GM21423 (cell line): Measurements from ENCODE around the gene ICE2.

Experiments used
- ATAC-seq: cut with Tn5 transposase; IDR thresholded peaks from one replicate; pipeline ENCODE4 v1.9.1; 2021; ENCODE audit warnings: mild to moderate bottlenecking, moderate library complexity; ENCODE audit not compliant: unreplicated experiment

The ICE2 gene

DNA sequence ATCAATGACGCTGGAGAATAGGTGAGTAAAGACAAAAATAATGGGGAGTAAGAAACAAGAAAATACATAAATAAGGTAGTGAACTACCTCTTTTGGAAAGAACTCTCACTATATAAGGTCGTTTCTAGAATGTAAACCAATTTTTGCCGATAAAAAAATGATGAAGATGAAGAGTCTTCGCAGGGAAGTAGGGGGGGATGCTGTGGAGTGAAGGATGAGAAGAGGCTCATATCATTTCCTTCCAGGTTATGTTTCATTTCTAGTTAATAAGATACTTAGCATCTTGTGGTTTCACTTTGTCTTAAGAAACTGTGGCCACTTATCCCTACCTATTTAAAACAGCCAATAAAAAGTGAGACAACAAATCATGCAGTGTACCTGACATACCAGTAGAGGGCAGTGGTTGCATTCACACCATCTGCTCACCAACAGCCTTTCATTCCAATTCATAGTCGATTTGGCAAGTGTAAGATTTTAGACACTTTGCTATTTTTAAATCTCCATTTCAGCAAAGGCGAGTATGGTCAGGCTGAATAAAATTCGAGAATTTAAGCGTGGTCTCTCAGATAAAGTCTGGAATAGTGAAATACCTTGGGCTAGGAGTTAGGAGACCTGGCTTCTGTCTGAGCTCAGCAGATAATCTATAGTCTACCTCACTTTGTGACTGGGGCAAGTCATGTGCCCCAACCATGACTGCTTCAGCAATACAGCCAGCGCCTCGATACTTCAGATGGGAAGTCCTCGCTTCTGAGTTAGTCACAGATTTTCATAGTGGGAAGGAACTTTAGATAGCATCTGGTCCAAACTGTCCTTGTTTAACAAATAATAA is 28.9 kb upstream of the ICE2 start:
- ATAC-seq: peak; percentile 89

DNA sequence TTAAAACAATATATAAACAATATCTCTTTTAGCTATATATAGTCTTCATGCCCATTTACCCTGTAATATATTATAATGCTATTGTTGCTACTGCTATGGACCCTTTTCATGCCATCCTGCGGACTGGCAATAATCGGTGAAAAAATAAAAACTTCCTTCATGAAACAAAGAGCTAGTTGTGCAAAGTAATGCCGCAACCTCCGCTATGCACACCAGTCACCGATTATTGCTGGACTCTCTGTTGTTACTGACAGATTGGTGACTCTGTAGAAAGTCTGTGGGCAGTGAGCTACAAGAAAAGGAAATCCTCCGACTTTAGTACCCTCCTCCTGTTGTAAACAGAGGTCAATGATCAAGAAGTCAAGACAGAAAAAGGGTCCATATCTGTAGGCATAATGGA is 17.9 kb upstream of the ICE2 start:
- no peak for ATAC-seq

DNA sequence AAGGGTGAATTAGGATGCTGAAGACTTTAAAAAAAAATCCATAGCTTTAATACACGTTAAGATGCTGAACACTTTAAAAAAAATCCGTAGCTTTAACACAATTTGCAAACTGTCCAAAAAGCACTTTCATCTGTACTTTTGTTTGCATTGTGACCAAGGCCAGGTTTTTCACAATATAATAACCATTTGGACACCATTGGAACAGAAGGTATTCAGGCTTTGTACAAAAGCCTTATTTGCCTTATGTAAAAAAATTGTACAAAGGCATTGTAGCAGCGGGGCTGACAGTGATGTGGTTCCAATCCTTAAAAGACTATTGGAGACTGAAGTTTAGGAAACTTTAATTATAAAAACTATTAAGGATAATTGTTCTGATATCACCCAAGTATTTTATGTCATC is 15.2 kb upstream of the ICE2 start:
- ATAC-seq: no peak

DNA sequence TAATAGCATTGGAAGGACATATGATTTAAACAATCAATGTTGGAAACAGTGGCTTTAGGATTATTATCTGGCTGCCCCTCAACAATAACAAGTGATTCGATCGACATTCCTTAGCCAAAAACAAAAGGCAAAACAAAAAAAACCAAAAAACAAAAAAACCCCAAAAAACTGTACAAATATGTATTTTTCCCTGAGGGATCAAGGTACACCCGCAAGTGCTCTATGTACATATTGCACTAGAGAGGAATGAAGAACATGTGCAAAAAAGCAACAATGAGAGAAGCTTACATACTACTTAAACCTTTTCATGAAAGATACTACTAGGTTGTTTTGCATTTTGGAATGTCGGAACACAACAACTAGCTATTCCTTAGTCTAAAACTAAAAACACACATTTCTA is 14.2 kb upstream of the ICE2 start:
- ATAC-seq: no peak

DNA sequence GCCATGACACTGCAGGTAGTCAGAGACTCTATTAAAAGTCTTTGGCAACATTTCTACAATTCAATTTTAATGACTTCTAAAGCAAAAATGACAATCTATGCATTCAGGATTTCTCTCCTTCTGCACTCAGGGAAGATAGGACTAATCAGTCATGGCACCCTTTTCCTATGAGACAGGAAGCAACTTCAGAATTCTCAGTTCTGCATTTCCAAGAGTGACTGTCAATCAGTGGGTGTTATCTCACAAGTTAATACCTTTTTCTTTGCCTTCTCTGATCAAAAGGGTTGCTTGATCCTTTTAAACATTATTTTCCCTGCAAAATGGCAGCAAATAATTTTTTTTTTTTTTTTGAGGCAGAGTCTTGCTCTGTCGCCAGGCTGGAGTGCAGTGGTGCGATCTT is 7.8 kb upstream of the ICE2 start:
- ATAC-seq: no peak

DNA sequence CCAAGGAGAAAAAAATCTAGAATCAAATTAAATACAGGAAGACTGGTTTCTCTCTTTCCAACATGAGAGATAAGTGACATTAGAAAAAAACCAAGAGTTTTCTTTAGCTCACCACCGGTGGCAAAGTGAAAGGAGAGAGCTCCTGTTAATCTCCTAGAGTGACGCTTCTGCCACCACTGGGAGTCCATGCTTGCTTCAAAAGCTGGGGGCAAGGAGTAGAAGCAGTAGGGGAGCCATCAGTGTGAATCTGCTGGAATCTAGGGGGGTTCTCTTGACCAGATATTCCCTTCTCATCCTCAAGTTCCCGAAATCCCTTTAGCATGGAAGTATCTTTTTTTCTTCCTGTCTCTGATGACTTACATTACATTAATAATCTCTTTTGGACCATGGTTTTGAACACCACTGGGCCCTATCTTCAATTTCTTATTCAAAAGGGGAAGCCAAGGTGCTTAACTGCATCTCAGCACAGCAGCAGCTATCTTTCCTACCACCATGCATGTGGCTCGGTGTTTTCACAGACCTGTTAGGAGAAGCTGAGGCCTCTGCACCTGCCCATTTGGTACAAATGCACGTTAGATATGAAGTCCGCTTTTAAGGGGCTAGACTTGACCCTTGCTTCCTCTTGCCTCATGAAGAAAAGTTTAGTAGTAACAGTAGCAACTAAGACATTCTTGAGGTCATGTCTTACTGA is 6.6 kb upstream of the ICE2 start:
- no peak for ATAC-seq

DNA sequence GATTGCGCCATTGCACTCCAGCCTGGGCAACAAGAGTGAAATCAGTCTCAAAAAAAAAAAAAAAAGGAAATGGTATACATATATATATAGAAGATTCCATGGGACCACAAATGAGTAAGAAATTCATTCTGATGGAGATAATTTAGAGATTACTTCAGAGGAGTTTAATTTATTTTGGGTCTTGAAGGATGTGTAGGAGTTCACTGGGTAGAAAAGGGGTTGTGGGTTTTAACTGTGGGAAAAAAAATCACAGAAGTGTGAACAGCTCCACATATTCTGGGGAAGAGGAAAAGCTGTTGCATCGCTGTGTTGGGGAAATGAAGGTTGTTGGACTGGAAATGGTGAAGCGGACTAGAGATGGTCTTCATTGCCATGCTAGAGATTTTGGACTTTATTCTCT is 4.1 kb upstream of the ICE2 start:
- no peak for ATAC-seq

DNA sequence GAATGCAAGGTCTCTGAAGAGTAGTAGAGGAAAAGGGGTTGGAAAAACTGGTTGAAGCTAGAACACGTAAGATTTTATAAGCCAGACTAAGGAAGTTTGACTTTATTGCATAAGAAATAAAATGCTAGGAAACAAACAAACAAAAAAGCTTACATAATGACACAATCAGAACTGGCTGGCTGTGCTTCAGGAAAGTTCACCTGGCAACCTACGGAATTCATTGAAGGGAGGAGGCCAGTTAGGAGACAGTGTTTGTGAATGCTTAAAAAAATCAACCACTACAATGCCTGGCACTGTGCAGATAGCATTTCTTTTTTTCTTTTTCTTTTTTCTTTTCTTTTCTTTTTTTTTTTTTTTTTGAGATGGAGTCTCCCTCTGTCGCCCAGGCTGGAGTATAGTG is 1.9 kb upstream of the ICE2 start:
- no peak for ATAC-seq

DNA sequence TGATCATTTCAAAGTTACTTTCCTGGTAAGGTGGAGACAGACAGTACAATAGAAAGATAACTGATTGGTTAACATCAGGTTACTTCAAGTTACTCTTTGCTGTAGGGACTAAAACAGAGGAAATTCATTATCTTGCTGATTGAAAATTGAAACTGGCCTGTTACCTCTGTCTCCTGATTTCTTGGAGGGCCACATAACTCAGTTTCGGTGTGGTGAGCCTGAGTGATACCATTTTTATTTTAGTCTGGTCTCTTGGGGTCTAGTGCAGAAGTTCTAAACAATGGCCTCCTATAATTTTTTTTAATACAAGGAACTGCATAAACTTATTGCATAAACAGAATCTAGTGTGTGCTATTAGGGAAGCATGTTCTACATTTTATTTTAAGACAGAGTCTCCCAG is 1.2 kb upstream of the ICE2 start:
- no peak for ATAC-seq

DNA sequence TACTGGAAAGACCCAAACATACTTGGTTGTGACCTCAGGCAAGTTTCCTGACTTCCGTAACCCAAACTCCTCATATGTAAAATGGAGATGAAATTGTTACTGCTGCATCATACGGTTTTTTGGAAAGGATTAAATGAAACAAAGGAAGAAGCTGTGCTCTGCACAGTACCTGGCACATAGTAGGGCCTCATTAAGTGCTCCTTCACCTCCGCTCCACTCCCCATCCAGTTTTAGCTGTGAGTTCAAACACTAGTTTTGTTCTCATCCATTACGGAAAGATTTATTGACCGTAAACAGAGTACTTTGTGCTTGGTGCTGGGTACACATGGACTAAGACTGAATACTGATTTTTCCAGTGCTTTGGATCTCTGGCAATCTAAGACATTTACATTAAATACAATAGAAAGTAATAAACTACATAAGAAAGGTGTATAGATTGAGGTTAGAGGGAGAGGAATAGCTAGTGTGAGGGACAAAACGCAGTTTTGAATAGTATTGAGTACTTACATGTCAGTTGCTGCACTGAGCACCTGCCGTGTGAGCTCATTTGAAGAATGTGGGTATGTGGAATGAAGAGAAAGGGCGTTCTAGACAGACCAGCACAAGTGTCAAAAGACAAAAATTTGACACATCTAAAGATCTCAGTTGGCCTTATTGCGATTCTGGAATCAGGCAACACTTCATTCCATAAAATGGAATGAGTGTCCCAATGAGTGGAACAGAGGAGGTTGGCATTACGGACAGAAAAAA is 594 bp upstream of the ICE2 start:
- ATAC-seq: no peak

DNA sequence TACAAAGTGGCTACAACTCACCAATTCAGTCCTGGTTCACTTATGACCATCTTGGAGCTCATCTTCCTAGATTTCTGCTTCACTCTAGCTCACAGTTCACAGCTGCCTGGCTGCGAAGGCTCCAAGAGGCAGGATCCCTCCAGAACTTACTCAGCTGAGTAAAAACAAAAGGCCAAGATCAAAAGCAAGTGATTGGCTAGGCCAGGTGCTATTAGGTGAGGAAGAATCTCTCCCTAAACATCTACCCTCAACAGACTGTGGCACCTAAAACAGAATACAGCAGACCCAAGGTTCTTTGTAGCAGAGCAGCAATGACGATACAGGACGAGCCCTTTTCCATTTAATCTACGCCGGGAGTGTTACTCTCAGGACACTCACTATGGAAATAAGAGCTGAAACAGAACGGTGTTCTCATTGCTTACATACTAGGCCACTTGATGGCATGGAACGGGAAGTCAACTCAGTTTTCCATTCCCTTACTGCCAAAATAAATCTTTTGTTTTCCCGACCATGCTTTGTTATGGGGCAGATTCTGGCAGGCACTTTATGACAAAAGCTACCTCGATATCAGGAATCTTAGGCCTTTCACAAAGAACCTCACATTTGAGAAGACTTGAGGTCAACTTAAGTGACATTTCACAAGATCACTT is 901 bp downstream of the ICE2 start:
- no peak for ATAC-seq

DNA sequence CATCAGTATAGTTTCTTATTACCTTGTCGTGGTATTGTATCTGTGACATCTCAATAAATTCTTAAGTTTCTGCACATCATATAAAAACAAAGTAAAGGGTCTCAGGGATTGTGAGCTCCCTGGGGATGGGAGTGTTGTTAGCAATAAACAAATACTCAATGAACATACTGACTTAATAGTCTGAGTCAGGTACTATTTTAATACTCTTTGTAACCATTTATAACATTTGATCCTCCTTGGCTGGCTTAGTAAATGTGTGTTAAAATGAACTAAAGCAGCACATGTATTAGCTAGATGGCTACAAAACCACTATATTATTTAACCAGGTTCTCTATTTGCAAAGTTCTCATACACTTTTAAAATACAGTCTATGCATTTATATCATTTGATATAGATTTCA is 1.8 kb downstream of the ICE2 start:
- ATAC-seq: no peak

DNA sequence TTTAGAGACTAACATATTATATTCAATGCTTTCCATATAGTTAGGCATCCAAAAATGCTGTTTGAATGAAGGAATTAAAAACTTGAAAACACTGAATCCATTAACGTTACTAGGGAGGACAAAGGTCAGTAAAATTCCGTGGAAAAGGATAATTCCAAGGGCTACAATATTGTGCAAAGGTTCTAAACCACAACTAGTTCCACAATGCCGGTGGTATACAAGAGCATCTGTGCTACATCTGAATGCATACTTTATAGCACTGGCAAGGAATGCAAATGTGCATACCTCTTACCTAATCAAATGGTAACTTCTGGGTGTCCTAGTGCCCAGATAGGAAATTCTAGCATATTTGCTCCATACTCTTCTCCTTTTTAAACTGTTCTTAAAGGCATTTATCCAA is 2.2 kb downstream of the ICE2 start:
- ATAC-seq: no peak

DNA sequence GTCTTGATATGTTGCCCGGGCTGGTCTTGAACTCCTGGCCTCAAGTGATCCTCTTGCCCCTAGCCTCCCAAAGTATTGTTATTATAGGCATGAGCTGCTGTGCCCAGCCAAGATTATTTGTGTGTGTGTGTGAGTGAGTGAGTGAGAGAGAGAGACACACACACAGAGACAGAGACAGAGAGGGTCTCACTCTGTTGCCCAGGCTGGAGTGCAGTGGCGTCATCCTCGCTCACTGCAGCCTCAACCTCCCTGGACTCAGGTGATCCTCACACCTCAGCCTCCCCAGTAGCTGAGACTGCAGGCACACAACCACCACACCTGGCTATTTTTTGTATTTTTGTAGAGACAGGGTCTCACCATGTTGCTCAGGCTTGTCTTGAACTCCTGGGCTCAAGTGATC is 5.8 kb downstream of the ICE2 start:
- ATAC-seq: no peak

DNA sequence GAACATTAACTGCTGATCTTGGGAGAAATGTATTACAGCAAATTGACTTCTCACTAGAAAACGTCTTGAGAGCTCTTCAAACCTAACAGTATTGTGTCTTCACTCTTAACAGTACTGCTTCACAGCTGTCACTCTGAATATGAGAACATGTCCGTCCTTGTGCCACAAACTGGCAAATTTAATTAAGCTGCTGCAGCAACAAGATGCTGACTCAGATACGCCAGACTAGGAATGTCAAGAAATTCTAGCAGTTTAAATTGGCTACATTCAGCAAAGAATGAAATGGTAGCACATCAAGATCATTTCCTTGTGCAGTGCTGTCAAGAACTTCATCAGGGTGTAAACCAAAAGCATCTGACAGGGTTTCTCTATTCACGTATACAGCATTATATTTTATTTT is 7.6 kb downstream of the ICE2 start:
- ATAC-seq: no peak

DNA sequence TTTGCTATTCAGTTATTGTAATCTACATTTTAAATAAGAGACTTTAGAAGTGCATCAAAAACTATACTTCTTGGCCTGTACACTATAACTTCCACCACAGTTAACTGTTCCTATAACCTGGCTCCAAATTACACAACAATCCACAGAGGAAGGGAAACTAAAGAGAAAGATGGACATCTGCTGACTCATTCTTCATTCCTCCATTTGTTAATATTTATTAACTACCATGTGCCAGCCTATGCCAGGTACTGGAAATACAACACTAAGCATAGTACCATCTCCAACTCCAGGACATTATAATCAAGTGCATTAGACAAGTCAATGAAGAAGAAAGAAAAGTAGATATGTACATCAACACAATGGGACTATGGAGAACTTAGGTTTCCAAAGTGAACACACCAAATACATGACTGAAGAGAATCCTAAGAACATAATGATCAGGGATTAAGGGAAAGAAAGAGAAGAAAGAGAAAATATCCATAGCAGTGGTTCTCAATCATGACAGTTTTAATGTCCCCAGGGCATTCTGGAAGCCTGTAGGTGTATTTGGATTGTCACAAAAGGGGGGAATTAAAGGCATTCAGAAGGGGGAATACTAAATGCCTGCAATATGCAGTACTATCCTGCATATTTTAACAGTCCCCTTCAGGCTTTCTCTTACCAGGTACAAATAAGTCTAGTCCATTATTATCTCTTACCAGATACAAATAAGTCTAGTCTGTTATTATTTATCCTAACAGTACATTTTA is 8.9 kb downstream of the ICE2 start:
- no peak for ATAC-seq

DNA sequence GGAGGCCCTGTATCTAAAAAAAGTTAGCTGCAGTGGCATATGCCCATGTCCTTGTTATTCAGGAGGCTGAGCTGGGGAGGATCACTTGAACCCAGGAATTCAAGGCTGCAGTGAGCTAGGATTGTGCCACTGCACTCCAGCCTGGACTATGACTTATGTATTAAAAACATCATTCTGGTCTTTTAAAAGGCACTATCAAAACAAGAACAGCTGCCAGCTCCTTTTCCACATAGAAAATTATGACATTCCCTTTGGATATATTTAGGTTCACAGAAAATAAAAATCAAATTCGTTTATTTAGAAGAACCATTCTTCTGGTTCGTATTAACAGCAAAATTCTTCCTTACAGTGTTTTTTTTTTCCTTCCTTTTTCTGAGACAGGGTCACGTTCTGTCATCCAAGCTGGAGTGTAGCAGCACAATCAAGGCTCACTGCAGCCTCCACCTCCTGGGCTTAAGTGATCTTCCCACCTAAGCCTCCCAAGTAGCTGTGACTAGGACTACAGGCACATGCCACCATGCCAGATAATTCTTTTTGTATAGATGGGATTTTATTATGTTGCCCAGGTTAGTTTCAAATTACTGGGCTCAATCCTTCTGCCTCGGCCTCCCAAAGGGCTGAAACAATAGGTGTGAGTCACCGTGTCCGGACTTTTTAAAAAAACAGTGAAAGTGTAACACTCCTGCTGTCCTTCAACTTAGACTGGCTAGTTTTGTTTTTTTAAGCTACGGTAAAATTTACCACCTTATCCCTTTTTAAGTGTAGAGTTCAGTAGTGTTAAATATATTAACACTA is 13.9 kb downstream of the ICE2 start:
- no peak for ATAC-seq

DNA sequence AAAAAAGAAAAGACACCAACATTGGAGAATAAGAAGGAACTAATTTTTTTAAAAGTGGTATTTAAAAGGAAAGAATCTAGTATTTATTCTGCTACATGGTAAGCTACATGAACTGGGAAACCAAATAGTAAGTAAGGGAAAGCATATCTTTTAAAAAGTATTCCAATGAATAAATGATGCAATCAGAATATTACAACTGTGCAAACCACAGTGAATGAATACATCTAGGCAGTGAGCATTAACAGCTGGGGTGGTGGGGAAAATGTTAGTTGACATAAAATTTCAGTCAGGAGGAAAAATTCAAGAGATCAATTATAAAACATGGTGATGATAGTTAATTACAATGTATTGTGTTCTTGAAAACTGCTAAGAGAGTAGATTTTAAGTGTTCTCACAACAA is 16.9 kb downstream of the ICE2 start:
- no peak for ATAC-seq

DNA sequence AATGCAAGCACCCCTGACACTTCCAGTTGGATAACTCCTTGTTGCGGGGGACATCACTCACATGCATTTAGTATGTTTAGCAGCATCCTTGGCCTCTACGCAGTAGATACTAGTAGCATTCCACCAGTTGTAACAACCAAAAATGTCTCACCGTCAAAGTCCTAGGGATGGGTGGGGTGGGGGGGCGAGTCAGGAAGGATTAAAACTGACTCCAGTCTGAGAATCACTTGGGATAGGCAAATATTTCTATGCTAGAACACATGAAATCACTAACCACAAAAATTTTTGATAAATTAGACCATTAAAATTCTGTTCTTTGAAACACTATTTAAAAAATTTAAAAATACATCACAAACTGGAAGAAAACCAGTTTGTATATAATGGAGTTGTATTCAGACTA is 18.0 kb downstream of the ICE2 start:
- no peak for ATAC-seq

DNA sequence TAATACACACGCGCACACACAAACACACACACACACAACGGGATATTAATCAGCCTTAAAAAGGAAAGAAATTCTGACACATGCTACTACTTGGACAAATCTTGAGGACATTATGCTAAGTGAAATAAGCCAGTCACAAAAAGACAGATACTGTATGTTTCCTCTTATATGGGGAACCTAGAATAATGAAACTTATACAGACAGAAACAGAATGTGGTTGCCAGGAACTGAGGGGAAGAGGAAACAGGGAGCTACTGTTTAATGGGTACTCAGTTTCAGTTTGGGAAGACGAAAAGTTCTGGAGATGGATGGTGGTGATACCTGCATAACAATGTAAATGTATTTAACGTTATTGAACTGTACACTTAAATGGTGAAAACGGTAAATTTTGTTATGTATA is 20.2 kb downstream of the ICE2 start:
- no peak for ATAC-seq
